ENCODE data around the gene ASIC4. TPM values are rescaled to one million over a fixed set of nuclear protein-coding genes. Genes with fewer than 3 reads are reported as not detected.
A peak's percentile ranks its signal among the peaks of the same experiment; 100 is the strongest.

The ASIC4 gene
- total RNA-seq, 1 experiment from 2014 or later: not detected

DNA sequence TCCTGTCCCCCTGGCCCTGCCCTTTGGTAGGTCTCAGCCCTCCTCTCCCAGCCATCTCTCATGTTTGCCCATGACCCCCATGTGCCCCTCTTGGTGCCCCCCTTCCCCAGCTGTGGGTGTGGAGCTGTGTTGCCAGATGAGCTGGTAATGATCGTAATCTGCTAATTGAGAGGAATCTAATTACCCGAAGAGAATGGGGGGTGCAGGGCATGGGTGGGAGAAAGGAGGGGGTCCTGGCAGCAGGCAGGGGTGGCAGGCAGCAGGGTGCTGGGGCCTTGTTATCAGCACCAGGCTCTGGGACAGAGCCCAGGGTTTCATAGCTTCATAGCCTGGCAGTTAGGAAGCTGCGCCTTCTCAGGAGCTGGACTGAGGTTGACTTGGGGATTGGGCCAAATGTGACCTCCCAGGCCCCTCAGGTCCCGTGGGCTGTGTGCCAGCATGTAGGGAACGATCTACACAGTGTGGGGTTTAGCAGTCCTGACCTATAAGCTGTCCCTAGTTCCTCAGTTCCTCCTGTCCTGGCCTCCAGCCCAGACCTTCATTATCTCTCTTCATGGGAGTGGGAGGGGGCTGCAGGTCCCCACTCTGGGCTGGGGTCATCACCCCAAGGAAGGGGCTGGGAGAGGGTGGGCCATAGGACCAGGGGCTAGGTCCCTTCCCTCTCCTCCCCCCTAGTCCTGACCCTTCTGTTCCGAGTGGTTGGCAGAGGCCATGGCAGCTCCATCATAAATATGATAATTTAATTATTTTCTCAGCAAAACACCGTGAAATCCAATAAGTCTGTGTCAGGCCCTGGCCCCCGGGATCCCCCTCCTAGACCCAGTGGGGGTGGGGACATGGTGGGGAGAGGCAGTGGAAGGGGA lies 6.5 kb upstream of the ASIC4 start:
- DNase-seq (ENCODE audit: low read depth, low spot score): no peak
- in situ Hi-C loops (cut with HindIII; ENCODE audit: low pct_unique_long_range_greater_than_20kb, low sequenced_read_pairs): no loop called here

DNA sequence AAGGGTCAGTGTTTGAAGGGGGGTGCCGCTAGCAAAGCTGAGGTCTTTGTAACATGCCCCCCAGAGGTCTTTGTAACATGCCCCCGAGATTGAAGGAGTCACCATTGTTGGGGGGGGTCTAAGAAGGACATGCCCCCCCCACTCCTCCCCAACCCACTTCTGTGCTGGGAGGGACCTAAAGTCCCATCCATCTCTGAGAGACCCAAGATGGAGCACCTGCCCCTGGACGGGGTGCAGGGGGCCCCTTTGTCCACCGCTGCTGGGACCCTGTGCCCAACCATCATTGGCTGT lies 5.9 kb upstream of the ASIC4 start:
- no peak for DNase-seq (ENCODE audit: low read depth, low spot score)
- in situ Hi-C loops (cut with HindIII; ENCODE audit: low pct_unique_long_range_greater_than_20kb, low sequenced_read_pairs): no loop called here

DNA sequence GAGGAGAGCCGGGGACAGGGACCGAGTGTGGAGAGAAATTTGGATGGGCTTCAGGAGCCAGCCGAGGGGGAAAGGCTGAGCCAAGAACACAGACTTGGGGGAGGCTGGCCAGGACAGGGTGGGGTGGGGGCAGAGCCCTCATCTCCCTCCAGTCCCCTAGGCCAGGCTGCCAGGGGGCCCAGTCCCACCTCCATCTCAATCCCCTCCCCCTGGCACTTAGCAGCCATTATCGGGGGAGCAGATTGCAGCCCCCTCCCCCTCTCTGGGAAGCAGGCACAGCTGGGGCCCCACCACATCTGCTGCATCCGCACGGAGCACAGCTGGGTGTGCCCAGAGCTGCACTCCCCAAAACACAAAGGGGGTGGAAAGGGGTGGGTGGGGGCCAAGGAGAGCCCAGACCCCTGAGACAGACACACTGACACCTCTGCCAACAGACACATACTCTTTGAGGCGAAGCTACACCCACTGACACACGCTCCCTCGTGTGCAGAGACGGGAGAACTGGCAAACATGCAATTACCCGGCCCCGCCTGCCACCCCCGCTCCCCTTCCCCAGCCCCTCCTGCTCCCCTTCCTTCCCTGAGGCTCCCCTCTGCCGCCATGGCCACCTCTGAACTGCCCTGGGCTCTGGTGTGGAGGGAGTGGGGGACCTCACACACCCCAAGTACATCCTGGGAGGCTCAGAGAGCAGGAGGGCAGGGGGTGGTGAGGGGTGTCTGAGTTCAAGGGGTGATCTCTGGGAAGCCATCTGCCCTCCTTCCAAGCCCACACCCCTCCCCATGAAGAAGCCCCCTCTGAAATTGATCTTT lies 5.1 kb upstream of the ASIC4 start:
- in situ Hi-C loops (cut with HindIII; ENCODE audit: low pct_unique_long_range_greater_than_20kb, low sequenced_read_pairs): no loop called here
- no peak for DNase-seq (ENCODE audit: low read depth, low spot score)

DNA sequence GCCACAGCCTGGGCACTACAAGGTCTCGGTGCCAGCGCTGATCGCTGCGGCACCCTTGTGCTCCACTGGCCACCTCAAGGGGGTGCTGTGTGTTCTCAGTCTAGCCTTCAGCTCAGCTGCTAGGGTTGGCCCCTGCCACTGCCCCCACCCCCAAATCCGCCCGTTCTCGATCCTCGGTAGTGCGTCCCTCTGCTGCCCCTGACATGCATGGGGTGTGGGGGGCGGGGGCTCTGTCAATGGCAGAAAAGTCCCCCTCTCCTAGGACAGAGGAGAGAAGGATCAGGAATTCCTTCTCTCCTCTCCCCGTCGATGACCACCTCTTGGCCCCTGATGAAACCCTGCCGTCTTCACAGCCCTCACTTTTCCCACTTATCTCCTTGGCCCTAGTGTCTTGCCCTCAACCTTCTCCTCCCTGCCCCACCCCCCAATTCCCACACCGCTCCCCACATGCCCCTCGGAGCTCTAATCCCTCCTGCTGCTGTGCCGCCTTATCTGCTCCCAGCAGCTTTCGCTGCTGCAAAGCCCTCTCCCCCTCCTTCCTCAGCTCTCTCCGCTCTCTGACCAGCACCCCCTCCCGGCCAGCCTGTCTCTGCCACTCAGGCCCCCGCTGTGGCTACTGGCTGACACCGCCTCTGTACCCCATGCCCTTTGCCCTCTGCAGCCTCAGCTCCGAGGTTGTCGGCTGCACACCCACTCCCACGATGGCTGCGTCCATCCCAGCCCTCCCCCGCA lies 4.3 kb upstream of the ASIC4 start:
- DNase-seq (ENCODE audit: low read depth, low spot score): peak; percentile 63
- in situ Hi-C loops (cut with HindIII; ENCODE audit: low pct_unique_long_range_greater_than_20kb, low sequenced_read_pairs): no loop called here

DNA sequence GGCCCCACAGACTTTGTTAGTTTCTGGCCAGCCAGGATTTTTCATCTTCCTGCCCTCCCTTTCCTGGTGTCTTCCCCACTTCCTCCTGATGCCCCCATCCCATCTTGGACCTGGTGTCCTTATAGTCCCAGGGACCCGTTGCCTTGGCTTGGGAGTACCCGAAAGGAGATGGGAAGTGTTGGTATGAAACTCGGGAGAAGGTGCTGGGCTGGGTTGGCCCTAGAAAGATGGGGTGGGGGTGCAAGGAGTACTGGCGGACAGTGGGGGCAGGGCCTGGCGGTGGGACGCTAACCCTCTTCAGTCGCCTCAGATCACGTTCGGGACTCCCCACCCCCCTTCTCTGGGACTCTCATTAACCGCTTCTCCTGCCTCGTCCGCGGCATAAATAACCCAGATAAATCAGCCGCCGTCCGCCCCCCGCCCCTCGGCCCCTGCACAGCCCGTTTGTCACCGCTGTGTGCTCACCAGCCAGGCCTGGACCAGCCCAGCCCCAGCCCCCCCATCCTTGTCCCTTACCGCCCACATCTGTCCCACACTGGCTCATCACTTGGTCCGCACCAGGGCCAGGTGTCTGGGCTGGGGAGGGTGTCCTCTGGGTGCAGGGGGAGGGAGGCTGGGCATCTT lies 3.7 kb upstream of the ASIC4 start:
- in situ Hi-C loops (cut with HindIII; ENCODE audit: low pct_unique_long_range_greater_than_20kb, low sequenced_read_pairs): no loop called here
- DNase-seq (ENCODE audit: low read depth, low spot score): no peak

DNA sequence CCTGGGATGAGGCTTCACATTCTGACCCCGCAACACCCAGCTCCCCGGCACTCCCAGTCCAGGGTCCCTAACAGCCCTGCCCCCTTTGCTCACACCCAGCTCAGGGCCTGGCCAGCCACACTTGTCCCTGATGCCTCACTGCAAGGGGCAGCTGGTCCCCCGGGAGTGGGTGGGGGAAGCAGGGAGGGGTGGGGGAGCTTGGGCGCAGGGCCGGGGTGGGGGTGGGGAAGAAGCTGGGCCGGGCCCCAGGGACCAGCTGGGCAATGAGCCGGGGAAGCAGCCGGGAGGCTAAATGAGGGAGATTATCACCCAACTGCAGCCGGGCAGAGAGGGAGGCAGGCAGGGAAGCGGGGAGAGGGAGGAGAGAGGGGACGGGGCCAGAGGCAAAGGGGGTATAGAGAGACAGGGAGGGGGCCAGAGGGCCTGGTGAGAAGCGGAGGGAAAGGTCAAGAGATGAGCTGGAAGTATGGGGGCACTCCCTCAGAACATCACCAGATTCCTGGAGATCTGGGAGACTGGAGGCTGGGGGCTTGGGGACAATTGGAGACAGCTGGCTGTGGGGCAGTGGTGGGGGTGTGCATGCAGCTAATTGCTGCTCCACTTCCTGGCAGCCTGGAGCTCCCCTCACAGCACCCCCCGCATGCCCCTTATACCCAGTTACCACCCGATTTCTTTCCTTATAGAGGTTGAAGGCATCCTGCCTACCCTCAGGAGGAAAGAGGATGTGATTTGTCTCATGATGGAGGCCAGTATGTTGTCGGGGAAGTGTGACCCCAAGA lies 2.5 kb upstream of the ASIC4 start:
- in situ Hi-C loops (cut with HindIII; ENCODE audit: low pct_unique_long_range_greater_than_20kb, low sequenced_read_pairs): no loop called here
- DNase-seq (ENCODE audit: low read depth, low spot score): no peak

DNA sequence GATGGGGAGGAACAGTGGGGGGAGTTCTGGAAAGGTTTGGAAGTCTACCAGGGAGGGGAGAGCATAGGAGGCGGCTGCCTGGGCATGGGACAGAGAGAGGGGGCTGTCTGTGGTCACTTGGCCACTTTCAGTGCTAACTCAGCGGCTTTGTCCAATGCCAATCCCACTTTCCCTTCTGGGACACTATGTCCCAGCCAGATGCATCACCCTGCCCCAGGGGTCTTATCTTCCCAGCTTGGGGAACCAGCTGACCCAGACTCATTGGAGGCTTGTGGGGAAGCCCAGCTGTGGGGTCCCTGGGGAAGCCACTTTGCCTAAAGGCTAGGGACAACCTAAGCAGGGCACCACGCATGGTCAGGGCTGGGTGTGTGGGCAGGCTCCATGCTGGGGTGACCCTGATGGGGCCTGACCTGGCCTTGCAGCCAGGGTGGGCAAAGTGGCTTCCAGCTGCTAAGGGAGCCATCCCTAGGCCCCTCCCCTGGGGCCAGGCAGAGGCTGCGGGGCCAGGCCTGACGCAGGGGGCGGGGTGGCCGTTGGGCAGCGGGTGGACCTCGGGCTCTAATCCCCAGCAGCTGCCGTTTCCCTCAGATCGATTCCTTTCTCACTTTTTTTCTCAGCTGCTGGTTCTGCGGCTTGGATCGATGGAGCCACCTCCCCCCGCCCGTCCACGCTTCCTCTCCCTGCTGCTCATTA lies 1.6 kb upstream of the ASIC4 start:
- in situ Hi-C loops (cut with HindIII; ENCODE audit: low pct_unique_long_range_greater_than_20kb, low sequenced_read_pairs): no loop called here

DNA sequence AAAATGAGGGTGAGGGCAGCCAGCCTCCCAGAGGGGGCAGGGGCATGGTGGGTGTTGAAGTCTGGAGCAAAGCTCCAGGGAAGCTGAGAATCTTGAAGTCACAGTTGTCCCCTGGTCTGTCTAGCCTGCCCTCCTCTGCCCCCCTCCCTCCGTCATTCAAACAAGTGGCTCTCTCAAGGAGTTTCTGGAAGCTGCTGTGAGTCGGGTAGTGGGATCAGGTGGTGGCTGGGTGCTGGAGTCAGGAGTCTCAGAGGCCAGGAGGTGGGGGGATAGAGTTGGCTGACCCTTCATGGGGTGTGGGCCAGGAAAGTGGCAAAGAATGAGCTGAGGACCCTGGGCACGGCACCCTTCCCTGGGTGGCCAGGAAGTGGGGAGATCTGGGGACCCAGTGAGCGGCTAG lies 495 bp upstream of the ASIC4 start:
- DNase-seq (ENCODE audit: low read depth, low spot score): no peak
- in situ Hi-C loops (cut with HindIII; ENCODE audit: low pct_unique_long_range_greater_than_20kb, low sequenced_read_pairs): no loop called here

More for the DNA sequence above, 1.6 kb upstream of the ASIC4 start:
- no peak for DNase-seq (ENCODE audit: low read depth, low spot score)

DNA sequence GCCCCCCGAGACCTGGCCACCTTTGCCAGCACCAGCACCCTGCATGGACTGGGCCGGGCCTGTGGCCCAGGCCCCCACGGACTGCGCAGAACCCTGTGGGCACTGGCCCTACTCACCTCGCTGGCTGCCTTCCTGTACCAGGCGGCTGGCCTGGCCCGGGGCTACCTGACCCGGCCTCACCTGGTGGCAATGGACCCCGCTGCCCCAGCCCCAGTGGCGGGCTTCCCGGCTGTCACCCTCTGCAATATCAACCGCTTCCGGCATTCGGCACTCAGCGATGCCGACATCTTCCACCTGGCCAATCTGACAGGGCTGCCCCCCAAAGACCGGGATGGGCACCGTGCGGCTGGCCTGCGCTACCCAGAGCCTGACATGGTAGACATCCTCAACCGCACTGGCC lies 554 bp downstream of the ASIC4 start:
- in situ Hi-C loops (cut with HindIII; ENCODE audit: low pct_unique_long_range_greater_than_20kb, low sequenced_read_pairs): no loop called here
- DNase-seq (ENCODE audit: low read depth, low spot score): no peak

DNA sequence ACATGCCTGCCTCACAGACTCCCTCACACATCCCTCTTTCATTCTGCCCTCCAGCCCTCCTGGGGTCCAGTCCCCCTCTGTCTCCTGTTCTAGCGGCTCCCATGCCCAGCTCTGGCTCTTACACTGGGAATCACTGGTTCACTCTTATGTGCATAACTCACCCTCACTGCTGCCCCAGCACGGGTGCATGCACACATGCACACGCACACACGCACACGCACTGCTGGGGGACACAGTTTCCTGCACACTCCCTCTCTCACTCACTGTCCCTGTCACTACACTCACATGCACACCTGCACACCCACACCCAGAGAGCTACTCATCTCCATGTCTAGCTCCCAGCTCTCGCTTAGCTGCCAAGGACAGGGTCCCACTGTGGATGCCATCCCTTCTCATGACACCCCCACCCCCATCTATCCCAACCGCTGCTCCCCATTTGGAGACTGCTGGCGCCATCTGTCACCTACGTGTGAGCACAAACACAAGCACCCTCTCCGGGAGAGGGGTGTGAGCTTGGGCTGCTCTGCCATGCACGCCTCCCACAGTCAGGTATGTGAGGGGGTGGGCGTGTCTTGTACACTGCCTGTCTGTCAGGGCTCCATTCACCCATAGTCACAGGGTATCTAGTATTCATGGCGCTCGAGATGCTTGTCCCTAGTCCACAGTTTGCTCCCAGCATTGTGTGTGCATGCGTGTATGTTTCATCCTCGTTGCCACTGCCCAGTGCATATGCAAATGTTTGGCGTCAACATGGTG lies 1.8 kb downstream of the ASIC4 start:
- DNase-seq (ENCODE audit: low read depth, low spot score): no peak
- in situ Hi-C loops (cut with HindIII; ENCODE audit: low pct_unique_long_range_greater_than_20kb, low sequenced_read_pairs): no loop called here

DNA sequence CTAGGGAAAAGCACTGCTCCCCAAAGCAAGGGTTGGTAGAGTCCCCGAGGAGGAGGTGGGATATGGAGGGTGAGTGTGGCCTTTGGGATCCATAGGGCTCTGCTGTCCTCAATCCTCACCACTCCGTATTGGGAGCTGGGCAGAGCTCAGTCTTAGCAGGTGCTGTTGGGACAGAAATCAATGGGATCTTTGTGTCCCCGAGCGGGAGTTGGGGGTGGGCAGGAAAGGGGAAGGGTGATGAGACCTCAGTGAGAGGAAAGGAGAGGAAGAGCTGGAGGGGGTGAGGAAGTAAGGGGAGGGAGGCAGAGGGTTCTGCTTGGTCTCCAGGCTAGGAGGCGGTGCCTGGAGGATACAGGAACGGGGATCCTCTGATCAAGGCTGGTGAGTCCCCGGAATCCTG lies 2.6 kb downstream of the ASIC4 start:
- in situ Hi-C loops (cut with HindIII; ENCODE audit: low pct_unique_long_range_greater_than_20kb, low sequenced_read_pairs): no loop called here
- peak; percentile 20 for DNase-seq (ENCODE audit: low read depth, low spot score)

DNA sequence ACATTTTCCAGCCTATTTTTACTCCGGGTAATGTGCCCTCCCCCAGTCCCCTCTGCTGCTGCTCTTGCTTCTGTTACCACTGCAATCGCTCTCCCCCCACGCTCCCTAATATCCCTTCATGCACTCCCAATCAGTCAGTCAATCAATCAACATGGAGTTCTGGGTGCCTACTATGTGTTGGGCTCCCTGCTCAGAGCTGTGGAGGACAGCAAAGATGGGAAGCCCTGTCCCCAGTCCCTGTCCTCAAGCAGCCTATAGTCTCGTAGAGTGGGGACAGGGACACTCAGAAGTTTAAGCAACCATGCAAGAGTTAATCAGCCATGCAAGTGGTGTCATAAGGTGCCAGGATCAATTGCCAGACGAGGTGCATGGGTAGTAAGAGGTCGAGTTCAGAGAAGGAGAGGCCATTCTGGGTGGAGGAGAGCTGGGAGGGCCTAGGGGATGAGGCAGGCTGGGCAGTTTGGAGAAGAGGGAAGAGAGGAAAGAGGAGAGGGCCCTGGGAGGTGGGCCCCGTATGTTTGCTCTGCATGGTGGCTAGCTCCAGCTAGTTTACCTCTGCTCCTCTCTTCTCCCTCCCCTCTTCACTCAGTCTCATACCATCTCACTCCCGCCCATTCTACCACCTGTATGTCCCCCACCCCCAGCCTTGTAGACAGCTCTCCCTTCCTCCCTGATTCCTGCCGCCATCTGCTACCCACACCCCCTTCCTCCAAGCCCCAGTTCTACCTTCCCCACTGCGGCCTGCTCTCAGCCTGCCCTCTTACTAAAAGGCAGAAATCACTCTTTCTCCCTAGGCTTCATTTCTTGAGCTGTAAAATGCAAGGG lies 3.9 kb downstream of the ASIC4 start:
- DNase-seq (ENCODE audit: low read depth, low spot score): no peak
- in situ Hi-C loops (cut with HindIII; ENCODE audit: low pct_unique_long_range_greater_than_20kb, low sequenced_read_pairs): no loop called here

DNA sequence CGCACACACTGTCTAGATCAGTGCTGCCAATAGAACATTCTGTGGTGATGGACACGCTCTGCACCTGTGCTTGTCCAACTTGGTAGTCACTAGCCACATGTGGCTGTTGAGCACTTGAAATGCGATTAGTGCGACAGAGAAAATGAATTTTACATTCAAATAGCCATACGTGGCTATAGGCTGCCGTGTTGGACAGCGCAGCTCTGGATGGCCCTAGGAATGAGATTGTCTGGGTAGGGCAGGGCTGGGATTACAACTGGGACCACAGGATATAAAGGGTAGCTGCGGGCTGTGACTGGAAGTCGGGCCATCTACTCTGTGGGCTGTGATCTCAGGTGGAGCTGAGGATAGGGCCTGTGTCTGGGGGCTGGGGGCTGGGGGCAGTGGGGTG lies 5.2 kb downstream of the ASIC4 start:
- DNase-seq (ENCODE audit: low read depth, low spot score): no peak
- in situ Hi-C loops (cut with HindIII; ENCODE audit: low pct_unique_long_range_greater_than_20kb, low sequenced_read_pairs): no loop called here

DNA sequence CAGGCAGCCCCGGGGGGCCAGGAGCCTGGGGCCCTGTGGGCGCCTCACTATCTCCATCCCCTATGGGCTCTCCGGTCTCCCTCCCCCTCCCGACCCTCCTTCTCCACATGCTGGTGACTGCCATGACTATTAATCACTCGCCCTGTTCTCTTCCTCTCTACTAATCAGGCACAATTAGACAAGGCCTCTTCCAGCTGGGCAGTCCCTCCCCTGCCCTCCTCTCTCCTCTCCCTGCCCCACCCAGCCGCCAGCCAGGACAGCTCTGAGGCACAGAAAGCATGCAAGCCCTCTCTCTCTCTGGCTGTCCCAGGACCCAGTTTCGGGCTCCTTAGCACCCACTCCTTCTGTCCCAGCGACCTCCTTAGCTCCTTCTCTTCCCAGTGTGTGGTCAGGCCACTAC lies 5.8 kb downstream of the ASIC4 start:
- in situ Hi-C loops (cut with HindIII; ENCODE audit: low pct_unique_long_range_greater_than_20kb, low sequenced_read_pairs): no loop called here
- DNase-seq (ENCODE audit: low read depth, low spot score): no peak

DNA sequence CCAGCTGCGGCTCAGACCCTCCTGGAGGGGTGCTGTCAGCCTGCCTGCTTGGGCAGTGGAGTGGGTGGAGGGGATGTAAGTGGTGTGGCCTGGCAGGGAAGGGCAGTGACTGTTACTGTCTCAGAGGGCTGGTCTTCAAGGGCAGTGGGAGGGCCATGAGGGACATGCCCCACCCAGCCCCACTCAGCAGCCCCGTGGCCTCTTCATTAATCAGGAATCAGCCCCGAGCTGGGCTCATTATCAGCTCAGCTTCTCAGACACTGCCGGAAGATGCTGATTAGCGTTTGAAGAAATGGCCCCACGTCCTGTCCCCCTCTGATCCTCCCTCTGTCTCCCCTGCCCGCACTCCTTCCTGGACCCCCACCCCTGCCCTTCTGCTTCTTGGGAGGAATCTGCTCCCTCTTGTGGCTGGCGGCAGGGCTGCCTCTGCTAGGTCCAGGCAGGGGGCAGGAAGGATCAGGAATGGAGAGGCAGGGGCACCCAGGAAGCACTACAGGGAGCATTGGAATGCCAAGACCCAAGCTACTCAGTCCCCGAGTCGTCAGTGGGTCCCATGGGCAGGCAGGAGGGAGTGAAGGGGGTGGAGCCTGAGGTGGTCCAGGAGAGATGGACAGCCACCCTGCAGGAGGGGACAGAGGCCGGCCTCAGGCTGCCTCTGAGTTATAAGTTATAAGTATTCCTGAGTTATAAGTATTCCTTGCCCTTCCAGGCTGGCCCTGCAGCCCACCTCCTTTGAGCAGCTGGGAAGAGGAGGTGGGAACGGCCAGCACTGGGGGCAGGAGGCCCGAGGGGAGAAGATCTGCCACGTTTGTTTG lies 7.0 kb downstream of the ASIC4 start:
- in situ Hi-C loops (cut with HindIII; ENCODE audit: low pct_unique_long_range_greater_than_20kb, low sequenced_read_pairs): no loop called here
- peak; percentile 78 for DNase-seq (ENCODE audit: low read depth, low spot score)

Data from SK-MEL-5 (cell line).